Neural cell (in vitro differentiated cells): ENCODE measurements around the gene SAMD4B.

ENCODE experiments used
- EZH2 ChIP-seq: fragments of 200-600, 300-800 bp; shearing (Covaris generic), sonication (generic); IDR thresholded peaks from 2 replicates; pipeline ENCODE4 v1.6.1; 2014; ENCODE audit warnings: antibody characterized with exemption, low read length, borderline replicate concordance, mild to moderate bottlenecking; ENCODE audit not compliant: insufficient read depth, poor library complexity, severe bottlenecking
- MXI1 ChIP-seq: fragments of 450-650 bp; conservative IDR thresholded peaks from 2 replicates; pipeline ENCODE4 v1.6.1; 2014; ENCODE audit warnings: antibody characterized with exemption, mild to moderate bottlenecking; ENCODE audit not compliant: poor library complexity, severe bottlenecking
- POLR2AphosphoS5 ChIP-seq: IDR thresholded peaks from 2 replicates; pipeline ENCODE4 v1.6.1; 2012
- RAD21 ChIP-seq: fragments of 450-650 bp; conservative IDR thresholded peaks from 2 replicates; pipeline ENCODE4 v1.6.1; 2014; ENCODE audit warnings: antibody characterized with exemption, mild to moderate bottlenecking, moderate library complexity
- SMC3 ChIP-seq: fragments of 450-650 bp; conservative IDR thresholded peaks from 2 replicates; pipeline ENCODE4 v1.6.1; 2014; ENCODE audit warnings: antibody characterized with exemption, mild to moderate bottlenecking, moderate library complexity; ENCODE audit not compliant: poor library complexity
- TAF1 ChIP-seq: IDR thresholded peaks from 2 replicates; pipeline ENCODE4 v1.6.1; 2012; ENCODE audit warnings: low read depth
- TF ChIP-seq, protein P1 (sequence below): fragments of 450-650 bp; IDR thresholded peaks from 2 replicates; pipeline ENCODE4 v1.5.1; 2014; ENCODE audit warnings: antibody characterized with exemption, mild to moderate bottlenecking, moderate library complexity; ENCODE audit not compliant: poor library complexity, severe bottlenecking
- TF ChIP-seq, protein P2 (sequence below): IDR thresholded peaks from 2 replicates; pipeline ENCODE4 v1.6.1; 2012; ENCODE audit warnings: borderline replicate concordance

DNA sequence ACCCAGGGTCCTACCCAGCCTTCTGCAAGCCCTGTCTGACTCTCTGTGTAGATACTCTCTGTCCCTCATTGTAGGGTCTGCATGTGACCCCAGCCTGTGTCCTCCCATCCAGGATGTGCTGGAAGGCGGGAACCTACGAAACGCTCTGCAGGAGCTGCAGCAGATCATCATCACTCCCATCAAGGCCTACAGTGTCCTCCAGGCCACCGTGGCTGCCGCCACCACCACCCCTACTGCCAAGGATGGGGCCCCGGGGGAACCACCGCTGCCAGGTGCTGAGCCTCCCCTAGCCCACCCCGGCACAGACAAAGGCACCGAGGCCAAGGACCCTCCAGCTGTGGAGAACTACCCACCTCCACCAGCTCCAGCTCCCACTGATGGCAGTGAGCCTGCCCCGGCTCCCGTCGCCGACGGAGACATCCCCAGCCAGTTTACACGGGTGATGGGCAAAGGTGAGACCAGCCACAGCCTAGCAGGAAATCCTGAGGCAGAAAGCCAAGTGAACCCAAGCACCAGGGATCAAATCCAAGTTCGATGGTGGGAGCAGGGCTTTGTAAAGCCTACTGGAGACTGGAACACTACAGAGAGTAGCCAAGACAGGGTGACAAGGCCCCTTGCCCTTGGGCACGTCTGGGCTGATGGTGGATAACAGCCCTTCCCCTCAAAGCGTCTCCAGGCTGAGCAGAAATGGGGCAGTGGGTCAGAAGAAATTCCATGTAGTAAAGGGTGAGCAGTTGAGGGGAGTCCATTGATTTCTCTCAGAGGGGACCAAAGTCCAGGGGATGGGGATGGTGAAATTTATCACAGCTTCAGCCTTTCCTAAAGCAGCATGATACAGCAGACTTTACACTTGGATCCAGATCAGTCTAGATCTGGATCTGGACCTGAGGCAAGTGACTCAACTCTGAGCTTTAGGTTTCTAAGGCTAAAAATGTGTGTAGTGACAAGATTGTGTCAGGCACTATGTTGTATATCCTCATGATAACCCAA, 35.4 kb downstream of the SAMD4B start:
- TF ChIP-seq POLR2AphosphoS5 (no peak), SMC3 (no peak), EZH2 (no peak), RAD21 (no peak), TAF1 (no peak), MXI1 (no peak)
- TF ChIP-seq, protein P1, sequence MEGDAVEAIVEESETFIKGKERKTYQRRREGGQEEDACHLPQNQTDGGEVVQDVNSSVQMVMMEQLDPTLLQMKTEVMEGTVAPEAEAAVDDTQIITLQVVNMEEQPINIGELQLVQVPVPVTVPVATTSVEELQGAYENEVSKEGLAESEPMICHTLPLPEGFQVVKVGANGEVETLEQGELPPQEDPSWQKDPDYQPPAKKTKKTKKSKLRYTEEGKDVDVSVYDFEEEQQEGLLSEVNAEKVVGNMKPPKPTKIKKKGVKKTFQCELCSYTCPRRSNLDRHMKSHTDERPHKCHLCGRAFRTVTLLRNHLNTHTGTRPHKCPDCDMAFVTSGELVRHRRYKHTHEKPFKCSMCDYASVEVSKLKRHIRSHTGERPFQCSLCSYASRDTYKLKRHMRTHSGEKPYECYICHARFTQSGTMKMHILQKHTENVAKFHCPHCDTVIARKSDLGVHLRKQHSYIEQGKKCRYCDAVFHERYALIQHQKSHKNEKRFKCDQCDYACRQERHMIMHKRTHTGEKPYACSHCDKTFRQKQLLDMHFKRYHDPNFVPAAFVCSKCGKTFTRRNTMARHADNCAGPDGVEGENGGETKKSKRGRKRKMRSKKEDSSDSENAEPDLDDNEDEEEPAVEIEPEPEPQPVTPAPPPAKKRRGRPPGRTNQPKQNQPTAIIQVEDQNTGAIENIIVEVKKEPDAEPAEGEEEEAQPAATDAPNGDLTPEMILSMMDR = no peak
- TF ChIP-seq, protein P2, sequence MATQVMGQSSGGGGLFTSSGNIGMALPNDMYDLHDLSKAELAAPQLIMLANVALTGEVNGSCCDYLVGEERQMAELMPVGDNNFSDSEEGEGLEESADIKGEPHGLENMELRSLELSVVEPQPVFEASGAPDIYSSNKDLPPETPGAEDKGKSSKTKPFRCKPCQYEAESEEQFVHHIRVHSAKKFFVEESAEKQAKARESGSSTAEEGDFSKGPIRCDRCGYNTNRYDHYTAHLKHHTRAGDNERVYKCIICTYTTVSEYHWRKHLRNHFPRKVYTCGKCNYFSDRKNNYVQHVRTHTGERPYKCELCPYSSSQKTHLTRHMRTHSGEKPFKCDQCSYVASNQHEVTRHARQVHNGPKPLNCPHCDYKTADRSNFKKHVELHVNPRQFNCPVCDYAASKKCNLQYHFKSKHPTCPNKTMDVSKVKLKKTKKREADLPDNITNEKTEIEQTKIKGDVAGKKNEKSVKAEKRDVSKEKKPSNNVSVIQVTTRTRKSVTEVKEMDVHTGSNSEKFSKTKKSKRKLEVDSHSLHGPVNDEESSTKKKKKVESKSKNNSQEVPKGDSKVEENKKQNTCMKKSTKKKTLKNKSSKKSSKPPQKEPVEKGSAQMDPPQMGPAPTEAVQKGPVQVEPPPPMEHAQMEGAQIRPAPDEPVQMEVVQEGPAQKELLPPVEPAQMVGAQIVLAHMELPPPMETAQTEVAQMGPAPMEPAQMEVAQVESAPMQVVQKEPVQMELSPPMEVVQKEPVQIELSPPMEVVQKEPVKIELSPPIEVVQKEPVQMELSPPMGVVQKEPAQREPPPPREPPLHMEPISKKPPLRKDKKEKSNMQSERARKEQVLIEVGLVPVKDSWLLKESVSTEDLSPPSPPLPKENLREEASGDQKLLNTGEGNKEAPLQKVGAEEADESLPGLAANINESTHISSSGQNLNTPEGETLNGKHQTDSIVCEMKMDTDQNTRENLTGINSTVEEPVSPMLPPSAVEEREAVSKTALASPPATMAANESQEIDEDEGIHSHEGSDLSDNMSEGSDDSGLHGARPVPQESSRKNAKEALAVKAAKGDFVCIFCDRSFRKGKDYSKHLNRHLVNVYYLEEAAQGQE = no peak
